ENCODE measurements around the gene UBASH3B. TPM values are rescaled to one million over a fixed set of nuclear protein-coding genes. Genes with fewer than 3 reads are reported as not detected.

Gene UBASH3B
- total and polyA plus RNA-seq, 2 donors (not counting 1 experiment from before 2014, with no cell fraction given), result 13.1 to 44.4 TPM

DNA sequence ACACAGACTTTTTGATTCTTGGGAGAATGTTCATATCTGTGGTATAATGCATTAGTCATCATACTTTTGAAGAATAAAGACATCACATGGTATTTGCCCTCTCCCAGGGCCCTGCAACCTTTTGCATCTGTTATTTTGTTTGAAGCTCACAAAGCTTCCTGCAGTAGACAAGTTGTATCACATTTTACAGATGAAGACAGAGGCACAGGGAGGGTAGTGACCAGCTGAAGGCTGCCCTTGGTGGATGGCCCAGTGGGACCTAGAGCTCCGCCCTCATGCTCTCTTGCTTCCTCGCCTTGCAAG lies 66.4 kb downstream of the UBASH3B start:
- no peak overlapping the region for H3K4me3 ChIP-seq (replicated peaks in 1 of 4; ENCODE audit: control extremely low read depth in 1 of 4, insufficient read depth in 1 of 4, low read depth in 3 of 4, low read length in 4 of 4)
- H3K4me2 ChIP-seq (ENCODE audit: extremely low read depth, insufficient read depth, low read length), result peak overlapping the region; percentile 80
- no peak overlapping the region for H2AFZ ChIP-seq (ENCODE audit: low read length)
- H4K20me1 ChIP-seq (ENCODE audit: control insufficient read depth, extremely low read depth, insufficient read depth, low read length), result no peaks in the 10 kb centered on the region
- no peaks in the 10 kb centered on the region for H3K27me3 ChIP-seq (ENCODE audit: control insufficient read depth, insufficient read depth, low read length)
- H3K9ac ChIP-seq (ENCODE audit: insufficient read depth, low read length), result no peak overlapping the region
- DNase-seq (ENCODE audit: low read depth in 2 of 2), result peak; percentile 87 to 91
- TF ChIP-seq, protein P1, sequence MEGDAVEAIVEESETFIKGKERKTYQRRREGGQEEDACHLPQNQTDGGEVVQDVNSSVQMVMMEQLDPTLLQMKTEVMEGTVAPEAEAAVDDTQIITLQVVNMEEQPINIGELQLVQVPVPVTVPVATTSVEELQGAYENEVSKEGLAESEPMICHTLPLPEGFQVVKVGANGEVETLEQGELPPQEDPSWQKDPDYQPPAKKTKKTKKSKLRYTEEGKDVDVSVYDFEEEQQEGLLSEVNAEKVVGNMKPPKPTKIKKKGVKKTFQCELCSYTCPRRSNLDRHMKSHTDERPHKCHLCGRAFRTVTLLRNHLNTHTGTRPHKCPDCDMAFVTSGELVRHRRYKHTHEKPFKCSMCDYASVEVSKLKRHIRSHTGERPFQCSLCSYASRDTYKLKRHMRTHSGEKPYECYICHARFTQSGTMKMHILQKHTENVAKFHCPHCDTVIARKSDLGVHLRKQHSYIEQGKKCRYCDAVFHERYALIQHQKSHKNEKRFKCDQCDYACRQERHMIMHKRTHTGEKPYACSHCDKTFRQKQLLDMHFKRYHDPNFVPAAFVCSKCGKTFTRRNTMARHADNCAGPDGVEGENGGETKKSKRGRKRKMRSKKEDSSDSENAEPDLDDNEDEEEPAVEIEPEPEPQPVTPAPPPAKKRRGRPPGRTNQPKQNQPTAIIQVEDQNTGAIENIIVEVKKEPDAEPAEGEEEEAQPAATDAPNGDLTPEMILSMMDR (conservative IDR thresholded peaks at IDR 0.05 in 1 of 2, IDR thresholded peaks at IDR 0.05 in 1 of 2; ENCODE audit: low read depth in 1 of 2, low read length in 2 of 2), result no peak
- TF ChIP-seq EZH2 (IDR thresholded peaks at IDR 0.05; ENCODE audit: low read length, missing control alignments), result no peak
- H3K79me2 ChIP-seq (ENCODE audit: control insufficient read depth, insufficient read depth, low read length), result peaks cover 7% of the 10 kb centered on the region
- H3K4me1 ChIP-seq (ENCODE audit: control insufficient read depth, extremely low read depth, insufficient read depth, low read length), result peaks cover 34% of the 10 kb centered on the region
- H3K9me3 ChIP-seq (ENCODE audit: control insufficient read depth, insufficient read depth, low read depth, low read length), result no peaks in the 10 kb centered on the region
- peak overlapping the region; percentile 78 for H3K27ac ChIP-seq (ENCODE audit: insufficient read depth, low read length)
- H3K36me3 ChIP-seq (ENCODE audit: control insufficient read depth, insufficient read depth, low read length), result no peaks in the 10 kb centered on the region

DNA sequence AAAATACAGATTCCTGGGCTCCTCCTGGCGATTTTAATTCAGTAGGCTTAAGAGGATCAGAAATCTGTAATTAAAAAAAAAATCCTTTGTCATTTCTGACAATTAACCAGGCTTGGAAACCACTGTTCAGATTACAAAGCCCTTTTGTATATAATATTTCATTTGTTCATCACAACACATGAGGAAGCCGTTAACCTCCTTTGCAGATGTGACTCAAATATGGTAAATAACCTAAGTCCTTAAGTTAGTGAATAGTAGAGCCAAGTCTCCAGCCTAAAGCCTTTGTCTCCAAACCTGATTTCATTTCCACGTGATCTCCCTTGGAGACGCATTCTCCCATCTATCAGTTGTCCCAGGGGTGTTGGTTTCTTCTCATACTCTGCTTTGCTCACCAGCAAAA lies 67.6 kb downstream of the UBASH3B start:
- Histone ChIP-seq H4K20me1 (ENCODE audit: control insufficient read depth, extremely low read depth, insufficient read depth, low read length) (no peaks in the 10 kb centered on the region), H3K36me3 (ENCODE audit: control insufficient read depth, insufficient read depth, low read length) (no peaks in the 10 kb centered on the region), H3K9me3 (ENCODE audit: control insufficient read depth, insufficient read depth, low read depth, low read length) (no peaks in the 10 kb centered on the region), H3K4me1 (ENCODE audit: control insufficient read depth, extremely low read depth, insufficient read depth, low read length) (peaks cover 34% of the 10 kb centered on the region), H3K79me2 (ENCODE audit: control insufficient read depth, insufficient read depth, low read length) (peaks cover 7% of the 10 kb centered on the region), H3K27ac (ENCODE audit: insufficient read depth, low read length) (peak overlapping the region; percentile 33), H3K4me2 (ENCODE audit: extremely low read depth, insufficient read depth, low read length) (no peak overlapping the region), H3K27me3 (ENCODE audit: control insufficient read depth, insufficient read depth, low read length) (no peaks in the 10 kb centered on the region), H3K9ac (ENCODE audit: insufficient read depth, low read length) (no peak overlapping the region), H3K4me3 (replicated peaks in 1 of 4; ENCODE audit: control extremely low read depth in 1 of 4, insufficient read depth in 1 of 4, low read depth in 3 of 4, low read length in 4 of 4) (no peak overlapping the region), H2AFZ (ENCODE audit: low read length) (no peak overlapping the region)
- TF ChIP-seq, protein P1 (conservative IDR thresholded peaks at IDR 0.05 in 1 of 2, IDR thresholded peaks at IDR 0.05 in 1 of 2; ENCODE audit: low read depth in 1 of 2, low read length in 2 of 2), result no peak
- no peak for TF ChIP-seq EZH2 (IDR thresholded peaks at IDR 0.05; ENCODE audit: low read length, missing control alignments)
- DNase-seq (ENCODE audit: low read depth in 2 of 2), result peak in 1 of 2 donors; percentile 35

DNA sequence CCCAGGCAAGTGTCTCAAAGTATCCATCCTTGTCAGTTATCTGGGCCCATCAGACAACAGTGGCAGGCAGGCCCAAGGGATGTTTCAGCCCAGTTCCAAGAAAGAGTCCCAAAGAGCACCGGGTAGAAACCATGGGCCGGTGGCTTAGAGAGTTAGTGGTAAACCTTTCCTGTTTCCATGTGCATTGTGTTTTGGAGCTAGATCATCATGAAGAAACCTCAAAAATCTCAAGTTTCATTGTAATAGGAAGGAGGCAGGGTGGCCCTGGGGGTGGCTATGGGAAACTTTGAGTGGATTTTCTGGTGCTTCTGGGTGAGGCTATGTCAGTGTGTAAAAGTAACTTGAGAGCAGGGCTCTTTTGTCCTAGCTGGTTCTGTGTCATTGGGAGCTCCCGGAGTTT lies 68.1 kb downstream of the UBASH3B start:
- Histone ChIP-seq H3K9me3 (ENCODE audit: control insufficient read depth, insufficient read depth, low read depth, low read length) (no peaks in the 10 kb centered on the region), H2AFZ (ENCODE audit: low read length) (no peak overlapping the region), H3K4me1 (ENCODE audit: control insufficient read depth, extremely low read depth, insufficient read depth, low read length) (peaks cover 34% of the 10 kb centered on the region), H3K9ac (ENCODE audit: insufficient read depth, low read length) (no peak overlapping the region), H3K4me3 (replicated peaks in 1 of 4; ENCODE audit: control extremely low read depth in 1 of 4, insufficient read depth in 1 of 4, low read depth in 3 of 4, low read length in 4 of 4) (no peak overlapping the region), H3K4me2 (ENCODE audit: extremely low read depth, insufficient read depth, low read length) (no peak overlapping the region), H3K36me3 (ENCODE audit: control insufficient read depth, insufficient read depth, low read length) (no peaks in the 10 kb centered on the region), H3K27me3 (ENCODE audit: control insufficient read depth, insufficient read depth, low read length) (no peaks in the 10 kb centered on the region), H3K27ac (ENCODE audit: insufficient read depth, low read length) (peak overlapping the region; percentile 33), H4K20me1 (ENCODE audit: control insufficient read depth, extremely low read depth, insufficient read depth, low read length) (no peaks in the 10 kb centered on the region), H3K79me2 (ENCODE audit: control insufficient read depth, insufficient read depth, low read length) (peaks cover 7% of the 10 kb centered on the region)
- TF ChIP-seq, protein P1 (conservative IDR thresholded peaks at IDR 0.05 in 1 of 2, IDR thresholded peaks at IDR 0.05 in 1 of 2; ENCODE audit: low read depth in 1 of 2, low read length in 2 of 2), result no peak
- no peak for TF ChIP-seq EZH2 (IDR thresholded peaks at IDR 0.05; ENCODE audit: low read length, missing control alignments)
- peak in 1 of 2 donors; percentile 68 for DNase-seq (ENCODE audit: low read depth in 2 of 2)

Data from fibroblast of lung (primary cell).